Stimulated activated CD4-positive, alpha-beta T cell treated with anti-CD3 and anti-CD28 coated beads, Interleukin-4, amount 100 ng/mL, for 48 hours (primary cell): ENCODE data around the gene XPO5.
"Not testable (repeated sequence)": the region's sequence is repeated elsewhere in the genome, so short reads cannot be mapped to it uniquely, and the experiment has no call there.

Source experiments
- DNase-seq, 2 donors: peaks; one replicate each; pipeline ENCODE4 v3.0.0-alpha.2; 2020; ENCODE audit warnings: low read depth in 2 of 2

The XPO5 gene

DNA sequence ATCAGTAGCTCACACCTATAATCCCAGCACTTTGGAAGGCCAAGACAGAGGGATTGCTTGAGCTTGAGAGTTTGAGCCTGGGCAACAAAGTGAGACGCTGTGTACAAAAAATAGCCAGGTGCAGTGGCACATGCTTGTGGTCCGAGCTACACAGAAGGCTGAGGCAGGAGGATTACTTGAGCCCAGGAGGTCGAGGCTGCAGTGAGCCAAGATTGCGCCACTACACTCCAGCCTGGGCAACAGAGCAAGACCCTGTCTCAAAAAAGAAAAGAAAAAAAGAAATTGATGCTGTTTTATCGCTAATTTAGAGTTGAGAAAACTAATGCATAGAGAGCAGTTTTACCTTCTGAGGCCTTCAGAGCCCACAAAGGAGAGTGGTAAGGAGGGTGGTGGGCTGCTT, 77.5 kb downstream of the XPO5 start:
- DNase-seq = not testable (repeated sequence)

GRCh38 chr6:43497689-43498088, 78.1 kb downstream of the XPO5 start:
- DNase-seq = no peak

DNA sequence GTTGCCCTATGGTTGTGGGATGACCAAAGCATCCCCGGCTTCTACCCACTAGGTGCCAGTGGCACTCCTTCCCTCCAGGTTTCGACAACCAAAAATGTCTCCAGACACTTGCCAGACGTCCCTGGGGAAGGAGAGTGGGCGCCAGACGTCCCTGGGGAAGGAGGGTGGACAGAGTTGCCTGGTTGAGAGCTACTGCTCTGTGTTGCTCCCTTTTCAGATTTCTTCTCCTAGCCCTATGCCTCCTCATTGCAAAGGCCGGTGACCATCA, 78.8 kb downstream of the XPO5 start:
- no peak for DNase-seq

GRCh38 chr6:43496370-43497128, 79.3 kb downstream of the XPO5 start:
- no peak for DNase-seq

DNA sequence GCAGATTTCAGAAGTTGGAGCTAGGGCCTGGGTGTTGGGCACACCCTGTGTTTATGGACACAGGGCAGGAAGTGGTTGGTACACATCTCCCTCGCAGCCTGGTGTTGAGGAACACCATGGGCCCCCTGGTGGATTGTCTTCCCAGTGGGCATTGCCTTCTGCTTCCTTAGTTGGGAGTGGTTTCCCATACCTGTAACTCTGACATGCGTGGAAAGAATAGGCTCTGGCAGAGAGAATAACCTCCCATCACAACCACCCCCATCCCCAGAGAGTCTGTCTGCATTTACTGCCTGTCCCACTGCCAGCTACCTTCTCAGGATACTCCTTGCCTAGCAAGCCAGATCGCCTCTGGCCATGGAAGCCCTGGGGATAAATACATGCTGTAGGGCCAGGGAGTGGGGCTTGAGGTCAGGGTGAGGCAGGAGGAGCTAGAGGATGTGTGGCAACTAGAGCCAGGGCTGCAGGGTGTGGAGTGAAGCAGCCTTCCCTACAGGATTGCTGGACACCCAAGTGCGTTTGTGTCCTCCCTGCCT, 80.4 kb downstream of the XPO5 start:
- no peak for DNase-seq

GRCh38 chr6:43494766-43495165, 81.1 kb downstream of the XPO5 start:
- no peak for DNase-seq

DNA sequence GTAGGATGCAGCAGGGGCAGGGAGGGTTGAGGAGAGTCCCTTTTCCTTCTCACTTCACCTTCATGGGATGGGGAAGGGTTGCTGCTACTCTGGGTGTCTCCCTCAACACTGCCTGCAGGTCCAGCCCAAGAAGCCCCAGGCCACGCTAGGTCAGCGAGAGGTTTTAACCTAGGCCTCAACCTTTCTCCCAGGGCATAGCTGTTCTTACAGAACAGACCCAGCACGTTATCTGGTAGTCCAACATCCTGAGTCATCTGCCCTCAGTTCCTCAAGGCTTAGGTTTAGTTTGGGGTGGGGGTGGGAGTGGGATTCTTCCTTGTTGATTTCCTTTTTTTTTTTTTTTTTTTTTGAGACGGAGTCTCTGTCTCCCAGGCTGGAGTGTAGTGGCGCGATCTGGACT, 81.5 kb downstream of the XPO5 start:
- no peak for DNase-seq

GRCh38 chr6:43493833-43494232, 82.0 kb downstream of the XPO5 start:
- no peak for DNase-seq

- no peak for DNase-seq
These were observed 82.6 kb downstream of the XPO5 start for GRCh38 chr6:43493230-43493629.

- no peak for DNase-seq
These were observed 83.2 kb downstream of the XPO5 start for GRCh38 chr6:43492673-43493072.

DNA sequence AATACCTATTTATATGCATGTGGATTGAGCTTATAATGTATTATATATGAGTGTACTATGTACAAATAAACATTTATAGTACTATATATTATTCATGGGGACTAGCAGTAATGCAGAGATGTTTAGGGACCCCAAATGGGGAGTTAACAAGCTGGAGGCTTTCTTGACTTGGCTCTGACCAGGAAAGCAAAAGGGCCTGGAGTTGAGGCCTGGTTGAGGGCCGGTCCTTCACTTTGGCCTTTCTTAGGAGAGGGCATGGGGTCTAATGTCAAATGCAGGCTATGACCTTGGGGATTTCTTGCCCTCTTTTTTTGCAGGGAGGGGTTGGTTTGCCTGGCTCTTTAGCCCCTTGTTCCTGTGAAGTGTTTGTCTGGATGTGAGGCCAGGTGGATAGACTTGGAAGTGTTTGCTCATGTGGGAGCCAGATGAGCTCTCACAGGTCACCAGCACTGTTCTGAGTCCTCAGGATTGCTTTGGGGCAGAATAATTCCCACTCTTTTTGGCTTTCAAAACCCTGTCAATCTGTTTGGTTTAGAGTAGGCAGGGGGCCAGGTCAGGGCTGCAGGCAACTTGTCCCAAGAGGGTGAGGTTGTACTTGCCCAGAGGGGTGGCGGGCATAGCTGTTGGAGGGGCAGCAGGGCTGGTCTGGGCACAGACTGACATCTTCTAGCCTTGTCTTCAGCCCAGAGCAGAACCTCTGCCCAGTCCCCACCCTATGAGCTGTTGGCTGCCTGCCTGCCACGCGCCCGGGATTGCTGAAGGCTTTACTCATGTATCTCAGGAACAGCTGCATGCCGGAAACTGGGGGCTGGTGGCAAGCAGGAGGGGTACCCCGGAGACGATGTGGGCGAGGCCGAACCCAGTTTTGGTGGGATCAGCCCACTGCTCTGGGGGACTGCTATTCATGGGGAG, 83.8 kb downstream of the XPO5 start:
- no peak for DNase-seq

DNA sequence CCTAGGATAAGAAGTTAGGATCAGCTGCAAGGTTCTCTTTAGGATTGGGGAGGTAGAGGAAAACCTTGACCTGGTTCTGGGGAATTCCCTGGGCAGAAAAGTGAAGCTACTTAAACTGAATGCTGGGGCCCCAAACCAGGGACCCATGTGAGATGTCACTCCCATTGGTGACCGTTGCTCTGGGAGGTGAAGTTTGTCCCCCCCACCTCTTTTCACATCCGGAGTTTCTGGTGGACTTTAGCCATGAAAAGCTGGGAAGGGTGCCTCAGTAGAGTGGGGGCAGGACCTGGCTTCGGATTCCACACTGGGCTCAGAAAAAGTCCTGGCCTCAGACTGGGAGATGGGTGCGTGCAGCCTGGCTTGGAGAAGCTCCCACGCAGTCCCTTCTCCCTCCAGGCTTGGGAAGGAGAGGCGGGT, 85.3 kb downstream of the XPO5 start:
- no peak for DNase-seq

- DNase-seq = no peak
These were observed 86.4 kb downstream of the XPO5 start for GRCh38 chr6:43489277-43490072.

DNA sequence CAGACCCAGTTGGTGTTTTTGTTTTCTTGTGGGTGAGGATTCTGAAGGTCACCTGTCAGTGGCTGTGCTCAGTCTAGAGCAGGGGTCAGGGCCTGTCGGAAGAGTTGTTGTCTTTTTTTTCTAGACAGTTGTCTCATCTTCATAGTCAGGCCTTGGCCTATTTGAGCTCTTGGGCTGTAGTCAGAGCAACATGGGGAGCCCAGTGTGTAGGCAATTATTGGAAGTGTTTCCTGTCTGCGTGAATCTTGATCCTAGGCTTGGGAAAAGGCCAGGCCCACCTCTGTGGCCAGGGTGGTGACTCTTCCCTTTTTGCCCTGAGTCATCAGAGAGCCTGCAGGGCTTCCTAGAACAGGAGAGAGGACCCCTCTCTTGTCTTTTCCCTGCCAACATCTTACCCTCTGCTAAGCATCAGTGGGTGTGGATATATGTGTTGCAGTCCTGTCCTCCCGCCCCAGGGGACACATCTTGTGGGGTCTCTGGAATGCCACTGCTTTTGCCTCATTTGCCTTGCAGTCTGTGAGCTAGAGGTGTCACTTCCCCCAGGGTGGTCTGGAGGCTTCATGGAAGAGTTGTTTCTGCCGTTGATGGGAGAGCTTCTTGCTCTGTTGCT, 87.1 kb downstream of the XPO5 start:
- DNase-seq = no peak

DNA sequence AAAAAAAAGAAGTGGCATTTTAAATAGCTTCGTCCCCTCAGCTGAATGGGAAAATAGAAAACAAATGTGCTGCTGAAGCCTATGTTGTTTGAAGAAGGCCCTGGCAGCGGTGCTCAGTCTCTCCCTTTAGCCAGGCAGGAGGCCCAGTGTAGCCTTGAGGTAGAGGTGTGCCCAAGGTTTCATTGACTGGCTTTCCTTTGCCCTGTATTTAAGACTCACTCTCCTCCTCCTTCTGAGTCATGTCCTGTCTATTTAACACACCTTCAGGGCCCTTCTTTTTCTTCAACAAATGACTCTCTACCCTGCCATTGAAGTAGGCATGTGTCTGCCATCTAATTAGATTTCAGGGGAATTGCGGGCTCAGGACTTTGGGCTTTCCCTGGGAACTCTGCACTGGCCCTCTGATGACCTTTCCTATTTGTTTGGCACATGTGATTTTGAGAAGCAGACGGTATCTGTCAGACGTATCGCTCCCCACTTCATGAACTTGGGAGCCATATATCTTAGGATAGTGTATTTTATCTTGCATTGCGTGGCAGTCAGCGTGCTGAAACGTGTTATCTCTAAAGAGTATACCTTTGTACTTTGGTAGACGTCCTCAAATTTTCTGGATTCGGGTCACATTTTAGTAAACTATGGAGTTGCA, 94.1 kb downstream of the XPO5 start:
- no peak for DNase-seq

DNA sequence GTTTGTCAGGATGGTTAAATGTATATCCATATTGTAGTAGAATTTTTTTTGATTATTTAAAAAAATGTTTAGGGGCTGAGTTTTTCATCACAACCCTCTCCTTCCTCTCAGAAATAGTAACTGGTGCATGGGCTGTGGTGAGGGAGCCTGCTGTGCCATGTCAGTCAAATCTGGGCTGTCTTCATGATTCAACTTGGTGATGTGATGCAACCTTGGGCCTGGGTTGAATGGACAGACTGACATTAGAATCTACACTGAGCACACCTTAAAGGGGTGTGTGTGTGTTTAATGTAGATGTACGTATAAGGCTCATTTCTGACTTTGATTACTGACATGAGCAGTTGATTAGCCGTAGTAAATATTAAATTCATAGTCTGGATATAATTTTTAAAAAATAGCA, 94.8 kb downstream of the XPO5 start:
- no peak for DNase-seq

DNA sequence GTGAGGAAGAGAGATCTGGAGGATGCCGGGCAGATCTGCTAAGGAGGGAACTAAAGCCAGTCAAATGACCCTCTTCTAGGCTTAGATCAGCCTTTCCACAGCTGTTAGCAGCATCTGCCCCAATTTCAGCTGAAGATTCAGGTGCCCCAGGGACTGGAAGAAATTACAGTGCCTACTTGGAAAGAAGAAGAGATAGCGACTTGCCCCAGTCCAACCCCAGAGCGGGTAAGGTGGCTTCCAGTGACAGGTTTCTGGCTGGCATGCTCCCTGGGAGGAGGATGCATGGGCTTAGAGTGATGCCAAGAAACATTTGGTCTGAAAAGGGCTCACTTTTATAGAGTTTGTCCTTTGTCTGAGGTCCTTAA, 97.8 kb downstream of the XPO5 start:
- no peak for DNase-seq

- DNase-seq = peak; percentile 98 to 99
These were observed 98.4 kb downstream of the XPO5 start, which contains the start of gene TJAP1 for GRCh38 chr6:43477235-43478007. Gene TJAP1, plus strand, starts transcription at chr6:43477570. Its CDS starts 21,432 bp downstream, at chr6:43499002.

GRCh38 chr6:43476746-43477145, 99.1 kb downstream of the XPO5 start:
- no peak for DNase-seq

GRCh38 chr6:43475516-43475915, 100.3 kb downstream of the XPO5 start:
- DNase-seq = no peak
